T-helper 2 cell treated with Interferon-gamma antibody and Interleukin-4, amounts not matched to agents 100 ng/mL and 5 ng/mL, for 36 hours (primary cell): Measurements from ENCODE around the gene CALM1. TPM values are rescaled to one million over a fixed set of nuclear protein-coding genes. Genes with fewer than 3 reads are reported as not detected.

ENCODE experiments used
- intact Hi-C: fragments of 100-400 bp; cut with micrococcal nuclease; formaldehyde crosslinking; loops from one replicate; pipeline ENCODE4 v1.15.1; 2023
- total RNA-seq: library from RNA; stranded (reverse); gene quantifications from 2 replicates; pipeline ENCODE4 v1.2.3, GENCODE V29; 2022

Gene CALM1
- total RNA-seq: 793 and 812 TPM in 2 replicates

DNA sequence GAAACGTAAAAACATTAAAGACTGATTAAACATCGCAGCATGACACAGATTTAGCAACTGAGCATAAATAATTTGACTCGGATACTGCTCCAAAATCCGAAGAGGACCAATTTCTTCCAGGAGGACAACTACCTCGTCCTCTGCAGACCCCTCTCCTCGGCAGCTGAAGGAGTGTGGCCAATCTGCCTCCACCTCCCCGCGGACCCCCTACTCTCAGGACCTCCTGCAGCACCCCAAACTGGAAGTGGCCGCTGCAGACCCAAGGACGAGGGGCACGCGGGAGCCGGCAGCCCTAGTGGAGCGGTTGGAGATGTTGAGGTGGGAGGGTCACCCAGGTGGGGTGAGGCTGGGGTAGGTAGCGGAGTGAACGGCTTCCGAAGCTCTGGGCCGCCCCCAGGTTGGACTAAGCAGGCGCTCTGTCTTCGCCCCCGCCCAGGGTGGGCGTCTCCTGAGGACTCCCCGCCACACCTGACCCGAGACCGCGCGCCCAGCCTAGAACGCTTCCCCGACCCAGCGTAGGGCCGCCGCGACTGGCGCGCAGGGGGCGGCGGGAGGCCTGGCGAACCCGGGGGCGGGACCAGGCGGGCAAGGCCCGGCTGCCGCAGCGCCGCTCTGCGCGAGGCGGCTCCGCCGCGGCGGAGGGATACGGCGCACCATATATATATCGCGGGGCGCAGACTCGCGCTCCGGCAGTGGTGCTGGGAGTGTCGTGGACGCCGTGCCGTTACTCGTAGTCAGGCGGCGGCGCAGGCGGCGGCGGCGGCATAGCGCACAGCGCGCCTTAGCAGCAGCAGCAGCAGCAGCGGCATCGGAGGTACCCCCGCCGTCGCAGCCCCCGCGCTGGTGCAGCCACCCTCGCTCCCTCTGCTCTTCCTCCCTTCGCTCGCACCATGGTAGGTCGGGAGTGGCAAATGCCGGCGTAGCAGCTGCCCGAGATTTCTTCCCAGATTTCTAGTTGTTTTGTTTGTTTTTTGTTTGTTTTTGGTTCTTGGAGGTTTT is at the start of gene CALM1:
TSS of gene CALM1 (plus strand) at position 689 of the 999 bp plus-strand sequence. CDS start at position 891, 202 bp downstream.
- intact Hi-C loops: loop anchor here (1.0 to 5.0 kb wide), 6 partner anchors 13 to 1711 kb away; partner anchors contain the start of genes ATXN3, KCNK13, PPP4R3A and TDP1

DNA sequence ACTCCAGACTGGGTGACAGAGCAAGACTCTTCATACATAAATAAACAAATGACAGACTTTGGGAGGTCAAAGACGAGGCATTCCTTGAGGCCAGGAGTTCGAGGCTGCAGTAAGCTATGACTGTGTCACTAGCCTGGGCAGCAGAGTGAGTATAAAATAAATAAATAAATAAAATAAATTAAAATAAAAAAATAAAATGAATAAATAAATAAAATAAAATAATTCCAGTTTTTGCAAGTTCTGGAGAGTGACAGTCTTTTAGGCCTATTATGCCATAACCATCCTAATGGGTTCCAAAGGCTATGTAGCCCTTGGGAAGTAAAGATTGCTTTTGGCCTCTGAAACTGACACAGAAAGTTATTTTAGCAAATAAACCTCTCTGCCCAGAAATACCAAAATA is 48.6 kb upstream of the CALM1 start:
- intact Hi-C loops: no loop called here

DNA sequence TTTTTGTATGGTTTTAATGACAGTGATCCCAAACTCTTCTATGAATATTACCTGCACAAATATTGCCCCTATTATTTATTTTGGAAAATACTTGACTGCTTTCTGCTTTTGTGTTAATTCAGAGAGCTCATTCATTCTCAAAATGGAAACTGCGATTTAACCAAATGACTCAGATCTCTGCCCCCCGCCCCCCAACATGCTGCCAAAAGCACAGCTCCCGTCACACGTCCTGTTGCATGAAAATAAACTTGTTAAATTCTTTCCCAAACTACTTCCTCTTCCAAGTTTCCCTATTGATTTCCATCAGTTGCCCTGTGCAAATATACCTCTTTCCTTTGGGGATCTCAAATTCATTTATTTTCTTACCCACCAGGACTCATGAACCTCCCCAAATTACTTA is 47.1 kb upstream of the CALM1 start:
- intact Hi-C loops: no loop called here

DNA sequence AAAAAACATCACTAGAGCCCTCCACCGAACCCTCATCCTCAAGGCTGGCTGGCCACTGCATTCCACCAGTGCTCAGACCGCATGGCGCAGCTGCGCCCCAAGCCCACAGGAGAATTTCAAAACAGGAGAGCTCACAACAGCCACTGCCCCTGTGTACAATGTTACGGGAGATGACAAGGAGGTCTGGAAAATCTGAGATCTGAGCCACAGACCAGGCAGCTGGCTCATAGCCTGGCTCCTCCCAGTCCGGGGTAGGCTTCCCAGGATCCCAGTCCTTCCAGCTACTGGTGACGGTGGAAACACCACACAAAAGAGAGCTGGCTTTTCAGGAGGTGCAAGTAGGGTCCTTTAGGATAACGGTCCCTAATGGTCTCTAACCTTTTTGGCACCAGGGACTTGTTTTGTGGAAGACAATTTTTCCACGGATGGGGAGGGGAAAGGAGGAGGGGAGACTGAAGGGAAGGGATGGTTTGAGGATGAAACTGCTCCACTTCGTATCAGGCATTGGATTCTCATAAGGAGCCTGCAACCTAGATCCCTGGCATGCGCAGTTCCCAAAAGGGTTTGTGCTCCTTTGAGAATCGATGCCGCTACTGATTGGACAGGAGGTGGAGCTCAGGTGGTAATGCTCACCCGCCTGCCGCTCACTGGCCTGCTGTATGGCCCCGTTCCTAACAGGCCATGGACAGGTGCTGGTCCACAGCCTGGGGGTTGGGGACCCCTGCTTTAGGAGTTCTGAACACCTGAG is 42.1 kb upstream of the CALM1 start:
- intact Hi-C loops: no loop called here

DNA sequence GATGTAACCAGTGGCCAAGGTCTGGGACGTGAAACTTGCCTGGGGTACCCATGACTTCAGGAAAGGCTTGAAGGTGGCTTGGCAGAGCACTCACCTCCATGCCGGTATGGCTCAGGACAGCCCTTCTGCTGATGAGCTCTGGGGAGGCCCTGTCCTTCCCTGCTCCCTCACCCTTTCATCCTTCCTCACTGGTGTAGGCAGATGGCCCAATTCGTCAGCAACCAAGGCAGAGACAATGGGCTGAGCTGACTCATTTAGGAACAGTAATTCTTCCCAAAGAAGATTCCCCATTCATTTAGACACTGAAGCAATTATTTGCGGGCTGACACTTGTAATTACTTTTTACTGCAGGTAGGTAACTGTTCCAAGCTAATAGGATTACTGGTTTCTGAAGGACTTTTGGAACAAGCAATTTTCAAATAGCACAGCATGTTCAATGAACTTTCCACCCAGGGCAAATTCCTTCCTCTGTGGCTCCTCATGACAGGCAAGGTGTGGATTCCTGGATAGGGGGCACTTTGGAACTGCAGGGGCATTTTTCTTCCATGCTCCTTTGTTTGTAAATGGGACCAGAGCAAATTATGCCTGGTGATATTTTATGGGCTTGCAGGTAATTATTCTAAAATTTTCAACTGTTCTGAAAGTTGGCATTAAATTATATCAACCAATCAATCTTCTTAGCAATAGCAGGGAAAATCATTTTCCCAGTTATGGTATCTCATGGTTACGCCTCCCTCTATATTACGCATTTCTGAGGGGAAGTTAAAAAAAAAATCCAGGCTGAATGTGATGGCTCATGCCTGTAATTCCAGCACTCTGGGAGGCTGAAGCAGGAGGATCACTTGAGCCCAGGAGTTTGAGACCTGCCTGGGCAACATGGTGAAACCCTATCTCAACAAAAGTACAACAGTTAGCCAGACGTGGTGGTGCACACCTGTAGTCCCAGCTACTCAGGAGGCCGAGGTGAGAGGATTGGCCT is 41.0 kb upstream of the CALM1 start:
- intact Hi-C loops: no loop called here

DNA sequence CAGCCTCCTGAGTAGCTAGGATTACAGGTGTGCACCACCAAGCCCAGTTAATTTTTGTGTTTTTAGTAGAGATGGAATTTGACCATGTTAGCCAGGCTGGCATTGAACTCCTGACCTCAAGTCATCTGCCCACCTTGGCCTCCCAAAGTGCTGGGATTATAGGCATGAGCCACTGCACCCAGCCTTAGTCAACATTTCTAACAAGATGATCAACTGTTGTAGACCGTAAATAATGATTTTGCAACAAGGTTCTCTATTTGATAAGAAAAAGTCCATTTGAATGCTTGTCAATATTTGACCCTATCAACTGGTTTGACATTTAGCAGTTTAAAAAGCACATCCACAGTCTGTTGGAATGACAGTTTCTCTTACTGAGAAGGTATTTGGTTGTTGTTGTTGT is 39.9 kb upstream of the CALM1 start:
- intact Hi-C loops: no loop called here

DNA sequence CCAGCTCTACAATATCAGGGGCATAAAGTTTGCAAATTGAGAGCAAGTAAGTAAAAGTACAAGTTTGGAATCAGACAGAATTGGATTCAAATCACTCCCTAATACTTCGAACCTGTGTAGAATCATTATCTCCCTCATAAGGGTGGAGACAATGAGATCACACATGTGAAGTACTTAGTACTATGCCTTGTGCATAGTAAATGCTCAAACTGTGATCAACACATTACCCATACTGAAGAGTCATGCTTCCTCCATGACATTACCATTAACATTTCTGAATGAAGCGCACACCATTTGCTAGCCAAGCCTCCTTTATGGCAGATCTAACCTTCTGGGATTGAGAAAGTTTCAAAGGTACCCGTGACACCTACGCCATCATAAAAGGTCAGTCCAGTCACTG is 38.5 kb upstream of the CALM1 start:
- intact Hi-C loops: no loop called here

DNA sequence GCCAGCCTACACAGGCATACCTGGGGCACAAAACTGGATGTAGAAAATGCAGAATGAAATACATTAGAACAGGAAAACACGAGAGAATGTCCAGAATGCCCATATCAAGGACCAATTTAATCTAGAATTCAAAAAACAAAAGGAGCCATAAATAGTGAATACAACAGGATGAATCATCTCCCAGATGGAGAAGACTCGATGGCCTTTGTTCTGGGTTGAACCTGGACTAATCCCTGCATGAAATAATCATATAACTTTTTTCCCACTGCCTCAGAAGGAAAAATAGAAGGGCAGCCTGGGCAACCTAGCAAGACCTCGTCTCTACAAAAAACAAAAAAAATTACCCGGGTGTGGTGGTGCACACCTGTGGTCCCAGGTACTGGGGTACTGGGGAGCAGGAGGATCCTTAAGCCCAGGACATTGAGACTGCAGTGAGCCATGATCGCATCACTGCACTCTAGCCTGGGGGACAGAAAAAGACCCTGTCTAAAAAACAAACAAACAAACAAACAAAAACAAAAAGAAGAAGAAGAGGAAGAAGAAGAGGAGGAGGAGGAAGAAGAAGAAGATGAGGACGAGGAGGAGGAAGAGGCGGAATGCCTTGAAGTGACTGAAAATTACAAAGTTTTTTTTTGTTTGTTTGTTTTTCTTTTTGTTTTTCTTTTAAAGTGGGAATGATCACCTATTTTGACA is 34.8 kb upstream of the CALM1 start:
- intact Hi-C loops: no loop called here

DNA sequence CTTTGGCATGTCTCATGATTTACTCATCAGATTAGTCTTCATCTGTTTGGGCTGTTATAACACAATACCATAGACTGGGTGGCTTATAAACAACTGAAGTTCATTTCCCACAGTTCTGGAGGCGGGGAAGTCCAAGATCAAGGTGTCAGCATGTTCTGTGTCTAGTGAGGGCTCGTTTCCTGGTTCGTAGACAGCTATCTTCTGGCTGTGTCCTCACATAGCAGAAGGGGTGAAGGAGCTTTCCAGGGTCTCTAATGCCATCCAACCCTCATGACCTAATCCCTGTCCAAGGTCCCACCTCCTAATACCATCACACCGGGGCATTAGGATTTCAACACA is 34.3 kb upstream of the CALM1 start:
- intact Hi-C loops: no loop called here

DNA sequence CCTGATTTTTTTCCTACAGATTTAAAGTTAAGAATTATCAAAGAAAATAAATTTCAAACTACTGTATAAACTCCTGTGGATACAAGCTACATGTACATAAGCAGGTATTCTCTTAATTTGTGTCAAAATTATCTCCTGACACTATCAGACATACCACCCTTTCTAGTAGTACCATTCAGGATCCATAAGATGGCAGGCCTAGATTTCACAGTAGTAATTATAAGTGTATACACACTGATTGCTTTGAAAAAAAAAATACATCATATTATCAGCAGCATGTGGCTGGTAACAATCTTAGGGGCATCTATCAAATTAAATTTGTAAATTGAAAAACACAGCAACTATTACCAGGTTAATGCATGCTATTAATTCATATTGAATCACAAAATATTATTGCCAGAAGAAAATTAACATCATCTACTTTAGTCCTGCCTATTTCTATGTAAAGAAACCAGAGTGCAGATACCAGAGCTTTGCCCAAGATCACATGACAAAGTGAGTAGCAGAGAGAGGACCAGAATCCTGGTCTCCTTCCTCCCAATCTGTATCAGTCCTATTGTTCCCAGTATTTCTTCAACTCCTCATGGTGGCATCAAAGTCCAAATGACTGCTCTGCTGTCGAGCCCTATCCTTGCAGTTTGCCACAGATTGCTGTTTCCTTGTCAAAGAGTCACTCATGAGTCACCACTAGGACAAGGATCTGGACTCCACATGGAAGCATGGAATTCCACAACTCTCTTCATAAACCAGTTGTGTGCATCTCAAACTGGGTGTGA is 27.7 kb upstream of the CALM1 start:
- intact Hi-C loops: loop anchor here (1.0 kb wide), 1 partner anchor 150 kb away; no protein-coding TSS in a partner anchor

DNA sequence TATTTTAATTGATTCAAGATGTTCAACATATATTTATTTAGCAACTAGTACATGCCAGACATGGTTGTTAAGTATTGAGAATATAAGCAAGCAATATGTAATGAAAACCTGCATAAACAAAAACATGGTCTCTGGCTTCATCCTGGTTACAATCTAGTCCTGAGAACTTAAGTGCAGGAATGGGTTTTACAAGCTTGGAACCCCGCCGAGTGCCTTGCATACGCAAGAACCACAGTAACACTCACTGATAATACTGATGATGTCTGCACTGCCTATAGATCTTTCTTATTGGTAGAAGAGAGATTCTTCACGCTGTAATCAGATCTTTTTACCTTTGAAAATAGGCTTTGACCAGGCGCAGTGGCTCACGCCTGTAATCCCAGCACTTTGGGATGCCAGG is 22.9 kb upstream of the CALM1 start:
- intact Hi-C loops: no loop called here

DNA sequence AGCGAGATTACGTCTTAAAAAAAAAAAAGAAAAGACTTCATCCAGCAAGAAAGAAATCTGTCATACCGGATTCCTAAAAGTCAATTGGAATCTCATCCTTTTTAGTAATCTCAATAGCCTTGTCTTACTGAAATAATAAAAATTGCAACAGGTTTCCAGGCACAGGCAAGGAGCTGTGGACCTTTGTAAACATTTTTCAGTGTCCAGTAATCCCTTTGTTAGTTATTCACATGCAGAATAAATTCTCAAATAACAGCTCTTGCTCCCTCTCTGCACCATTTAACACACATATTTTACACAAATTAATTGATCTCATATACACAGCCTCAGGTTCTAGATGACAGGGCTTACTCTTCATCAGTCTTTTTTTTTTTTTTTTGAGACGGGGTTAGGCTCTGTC is 22.0 kb upstream of the CALM1 start:
- intact Hi-C loops: no loop called here

DNA sequence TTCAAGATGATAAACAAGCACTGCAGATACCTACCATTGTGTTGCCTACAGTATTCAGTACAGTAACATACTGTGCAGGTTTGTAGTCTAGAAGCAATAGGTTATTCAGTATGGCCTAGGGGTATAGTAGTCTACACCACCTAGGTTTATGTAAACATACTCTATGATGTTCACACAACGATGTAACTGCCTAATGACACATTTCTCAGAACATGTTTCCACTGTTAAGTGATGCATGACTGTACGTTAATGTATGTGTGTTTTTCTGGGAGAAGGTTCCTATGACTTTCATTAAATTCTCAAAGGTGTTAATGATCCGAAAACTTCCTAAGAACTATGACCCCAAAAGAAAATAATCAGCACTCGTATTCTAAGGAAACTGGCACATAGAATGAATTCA is 20.9 kb upstream of the CALM1 start:
- intact Hi-C loops: no loop called here

DNA sequence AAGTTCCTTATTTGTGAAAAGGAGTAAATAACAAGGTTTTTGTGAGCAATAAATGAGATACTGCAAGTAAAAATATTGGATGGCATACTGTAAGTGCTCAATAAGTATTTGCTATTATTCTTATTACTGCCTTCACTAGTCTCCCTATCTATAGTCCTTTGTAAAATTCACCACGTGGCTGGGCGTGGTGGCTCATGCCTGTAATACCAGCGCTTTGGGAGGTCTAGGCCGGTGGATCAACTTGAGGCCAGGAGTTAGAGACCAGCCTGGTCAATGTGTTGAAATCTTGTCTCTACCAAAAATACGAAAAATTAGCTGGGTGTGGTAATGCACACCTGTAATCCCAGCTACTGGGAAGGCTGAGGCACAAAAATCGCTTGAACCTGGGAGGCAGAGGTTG is 18.6 kb upstream of the CALM1 start:
- intact Hi-C loops: no loop called here

DNA sequence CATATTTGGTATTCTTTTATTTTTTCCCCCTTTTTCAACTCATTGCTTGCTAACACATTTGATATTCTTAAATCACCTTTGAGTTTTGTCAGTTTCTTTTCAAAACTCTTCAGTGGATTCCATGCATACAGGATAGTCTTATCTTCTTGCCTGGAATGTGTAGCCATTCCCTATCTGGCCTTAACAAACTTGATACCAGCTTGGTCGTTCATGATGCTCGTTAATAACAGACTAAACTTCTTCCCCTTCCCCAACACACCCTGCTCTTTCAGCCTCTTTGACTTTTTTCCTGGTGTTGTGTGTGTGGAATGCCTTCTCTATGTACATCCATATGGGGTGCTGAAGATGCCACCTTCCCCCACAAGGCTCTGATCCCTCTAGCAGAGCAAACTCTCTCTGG is 17.7 kb upstream of the CALM1 start:
- intact Hi-C loops: no loop called here

DNA sequence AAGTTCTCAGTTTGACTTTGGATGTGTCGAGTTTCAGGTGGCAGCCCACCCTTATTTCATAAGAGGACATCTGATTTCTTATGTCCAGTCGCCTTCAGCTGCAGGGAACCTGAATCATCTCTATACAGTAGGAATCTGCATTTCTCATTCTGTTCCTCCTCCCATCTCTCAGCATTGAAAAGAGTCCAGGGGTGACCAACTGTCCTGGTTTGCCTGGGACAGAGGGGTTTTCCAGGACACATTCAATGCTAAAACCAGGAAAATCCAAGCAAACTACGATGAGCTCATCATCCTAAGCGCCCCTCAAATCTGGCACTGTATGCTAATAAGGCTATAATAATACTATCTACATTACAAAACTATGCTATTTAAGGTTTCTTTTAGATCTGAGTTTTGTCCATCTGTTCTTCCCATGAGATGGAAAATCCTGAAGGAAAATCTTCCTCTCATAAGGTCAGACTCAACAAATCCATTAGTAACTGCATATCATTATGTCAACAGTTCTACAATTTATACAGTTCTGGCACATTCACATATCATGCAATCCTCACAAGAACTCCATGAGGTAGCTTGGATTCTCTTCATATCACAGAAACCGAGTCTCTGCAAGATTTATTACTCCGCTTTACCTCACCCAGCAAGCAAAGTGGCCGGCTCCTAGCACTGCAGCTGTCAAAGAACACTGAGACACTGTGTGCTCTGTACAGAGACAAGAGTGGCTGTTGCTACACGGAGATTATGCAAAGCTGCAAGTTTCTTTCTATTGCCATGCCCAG is 15.6 kb upstream of the CALM1 start:
- intact Hi-C loops: loop anchor here (5.0 to 10.0 kb wide), 6 partner anchors 376 to 759 kb away; partner anchors contain the start of genes RPS6KA5 and TDP1

DNA sequence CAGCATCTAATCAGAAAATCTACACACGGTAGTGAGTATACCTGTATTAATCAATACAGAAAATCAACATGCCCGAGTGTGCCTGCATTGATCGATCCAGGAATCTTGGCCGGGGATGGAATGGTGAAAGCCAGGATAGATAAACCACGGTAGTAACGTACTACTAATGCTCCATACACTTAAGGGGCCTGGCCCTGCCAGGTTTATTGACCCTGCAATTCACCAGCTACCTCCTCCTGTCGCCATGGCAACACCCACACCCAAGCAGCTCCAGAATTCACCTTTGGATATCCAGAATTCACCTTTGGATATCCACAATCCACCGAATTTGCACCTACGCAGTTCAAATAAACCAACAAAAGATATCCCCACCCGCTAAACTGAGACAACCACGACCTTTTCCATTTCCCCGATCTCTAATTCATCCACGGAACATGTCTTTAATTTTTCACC is 14.8 kb upstream of the CALM1 start:
- intact Hi-C loops: loop anchor here (2.0 to 10.0 kb wide), 8 partner anchors 125 to 863 kb away; partner anchors contain the start of genes GPR68, PSMC1, RPS6KA5 and TDP1

DNA sequence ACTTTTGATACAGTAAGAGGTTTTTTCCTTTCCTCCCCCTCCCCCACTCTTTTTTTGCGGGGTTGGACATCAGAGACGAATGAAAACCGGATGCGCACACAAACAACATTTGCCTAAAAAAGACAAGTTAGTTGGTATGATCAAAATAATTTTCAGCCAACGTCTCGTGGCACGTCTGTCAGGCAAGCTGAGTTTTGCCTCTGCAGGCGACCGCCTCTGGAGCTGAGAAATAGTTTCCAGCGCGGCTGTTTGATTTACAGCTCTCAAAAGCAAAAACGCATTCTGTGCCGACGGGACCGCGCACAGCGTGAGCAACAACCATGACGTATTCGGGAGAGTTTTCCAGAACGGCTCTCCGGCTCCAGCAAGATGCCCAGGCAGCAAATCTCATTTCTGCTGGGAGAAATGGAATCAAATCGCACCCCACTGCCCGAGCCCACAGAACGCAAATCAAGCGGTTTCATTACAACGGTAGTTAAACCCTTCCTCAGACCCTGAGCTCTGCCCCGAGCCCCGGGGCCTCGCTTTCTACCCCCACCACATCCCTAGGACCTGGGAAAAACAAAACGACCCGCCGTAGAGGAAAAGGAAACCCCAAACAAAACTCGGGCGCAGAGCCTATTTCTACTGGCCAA is 14.2 kb upstream of the CALM1 start:
- intact Hi-C loops: loop anchor here (1.0 to 10.0 kb wide), 10 partner anchors 15 to 862 kb away; partner anchors contain the start of genes CALM1, GPR68, NRDE2 and PSMC1
